Neural progenitor cell (in vitro differentiated cells): ENCODE measurements around the gene LARGE1.

Experiments used
- EZH2 ChIP-seq: fragments of 200-600 bp; sonication (generic); IDR thresholded peaks from 2 replicates; pipeline ENCODE4 v1.6.1; 2017; ENCODE audit warnings: antibody characterized with exemption, mild to moderate bottlenecking, moderate library complexity
- EZH2phosphoT487 ChIP-seq: fragments of 200-600 bp; sonication (generic); IDR thresholded peaks from 2 replicates; pipeline ENCODE4 v1.6.1; 2017; ENCODE audit warnings: antibody characterized with exemption
- TF ChIP-seq, protein P1 (sequence below): fragments of 200-600 bp; sonication (generic); IDR thresholded peaks from 2 replicates; pipeline ENCODE4 v1.5.1; 2017; ENCODE audit warnings: antibody characterized with exemption, mild to moderate bottlenecking

DNA sequence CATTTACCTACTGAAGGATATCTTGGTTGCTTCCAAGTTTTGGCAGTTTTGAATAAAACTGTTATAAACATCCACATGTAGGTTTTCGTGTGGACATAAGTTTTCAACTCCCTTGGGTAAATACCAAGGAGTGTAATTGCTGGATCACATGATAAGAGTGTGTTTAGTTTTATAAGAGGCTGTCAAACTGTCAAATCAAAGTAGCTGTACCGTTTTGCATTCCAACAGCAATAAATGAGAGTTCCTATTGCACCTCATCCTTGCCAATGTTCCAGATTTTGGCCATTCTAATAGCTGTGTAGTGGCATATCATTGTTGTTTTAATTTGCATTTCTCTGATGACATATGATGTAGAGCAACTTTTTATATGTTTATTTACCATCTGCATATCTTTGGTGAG, 671.3 kb downstream of the LARGE1 start:
- TF ChIP-seq, protein P1, sequence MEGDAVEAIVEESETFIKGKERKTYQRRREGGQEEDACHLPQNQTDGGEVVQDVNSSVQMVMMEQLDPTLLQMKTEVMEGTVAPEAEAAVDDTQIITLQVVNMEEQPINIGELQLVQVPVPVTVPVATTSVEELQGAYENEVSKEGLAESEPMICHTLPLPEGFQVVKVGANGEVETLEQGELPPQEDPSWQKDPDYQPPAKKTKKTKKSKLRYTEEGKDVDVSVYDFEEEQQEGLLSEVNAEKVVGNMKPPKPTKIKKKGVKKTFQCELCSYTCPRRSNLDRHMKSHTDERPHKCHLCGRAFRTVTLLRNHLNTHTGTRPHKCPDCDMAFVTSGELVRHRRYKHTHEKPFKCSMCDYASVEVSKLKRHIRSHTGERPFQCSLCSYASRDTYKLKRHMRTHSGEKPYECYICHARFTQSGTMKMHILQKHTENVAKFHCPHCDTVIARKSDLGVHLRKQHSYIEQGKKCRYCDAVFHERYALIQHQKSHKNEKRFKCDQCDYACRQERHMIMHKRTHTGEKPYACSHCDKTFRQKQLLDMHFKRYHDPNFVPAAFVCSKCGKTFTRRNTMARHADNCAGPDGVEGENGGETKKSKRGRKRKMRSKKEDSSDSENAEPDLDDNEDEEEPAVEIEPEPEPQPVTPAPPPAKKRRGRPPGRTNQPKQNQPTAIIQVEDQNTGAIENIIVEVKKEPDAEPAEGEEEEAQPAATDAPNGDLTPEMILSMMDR, result no peak
- no peak for TF ChIP-seq EZH2
- TF ChIP-seq EZH2phosphoT487, result no peak
